Sciatic nerve (tissue), 2 donors: ENCODE measurements around the gene HDGFL3. TPM values are rescaled to one million over a fixed set of nuclear protein-coding genes. Genes with fewer than 3 reads are reported as not detected.
"Not testable (repeated sequence)": the region's sequence is repeated elsewhere in the genome, so short reads cannot be mapped to it uniquely, and the experiment has no call there.

Experiments used
- ATAC-seq: fragments of 200-7000 bp; cut with Tn5 transposase; one replicate; pipeline ENCODE4 v1.9.1; 2020; ENCODE audit warnings: mild to moderate bottlenecking, moderate library complexity
- DNase-seq: peaks from one replicate; pipeline ENCODE4 v3.0.0-alpha.2; 2020; ENCODE audit warnings: low spot score
- intact Hi-C: fragments of 100-400 bp; cut with DNase I; formaldehyde crosslinking; loops from one replicate; pipeline ENCODE4 v1.14.2; 2022
- total RNA-seq: library from RNA; stranded (reverse); fragmentation: NEBNext Ultra II Directional; extraction: Animal tissue kit (Norgen Biotek cat#: 25700); gene quantifications from one replicate; pipeline ENCODE4 v1.2.1, GENCODE V29; 2021
- donor health status: DM: no; HTN: no; CAD: no.
- donor health status: DM: no; HTN: no; CAD: no.

The HDGFL3 gene
- total RNA-seq, 1 donor from 2014 or later, result 53.8 TPM

GRCh38 chr15:83199288-83199687 is 8.3 kb downstream of the HDGFL3 start:
- ATAC-seq (no peak), DNase-seq (no peak)
- intact Hi-C loops, result no loop called here

- intact Hi-C loops, result no loop called here
- DNase-seq (no peak), ATAC-seq (no peak)
Measured at GRCh38 chr15:83198476-83198875, 9.1 kb downstream of the HDGFL3 start.

GRCh38 chr15:83194528-83194927 is 13.1 kb downstream of the HDGFL3 start:
- no peak for DNase-seq
- intact Hi-C loops, result no loop called here
- no peak for ATAC-seq

GRCh38 chr15:83193721-83194120 is 13.9 kb downstream of the HDGFL3 start:
- no peak for ATAC-seq
- intact Hi-C loops, result no loop called here
- no peak for DNase-seq

- no peak for ATAC-seq
- intact Hi-C loops, result no loop called here
- no peak for DNase-seq
Measured at GRCh38 chr15:83192742-83193141, 14.9 kb downstream of the HDGFL3 start.

GRCh38 chr15:83190450-83190849 is 17.2 kb downstream of the HDGFL3 start:
- DNase-seq, result no peak
- no peak for ATAC-seq
- intact Hi-C loops, result no loop called here

GRCh38 chr15:83185561-83185960 is 22.1 kb downstream of the HDGFL3 start:
- intact Hi-C loops, result no loop called here
- no peak for ATAC-seq
- DNase-seq, result no peak

- no peak for DNase-seq
- intact Hi-C loops, result no loop called here
- ATAC-seq, result no peak
Measured at GRCh38 chr15:83178869-83179325, 28.7 kb downstream of the HDGFL3 start.

GRCh38 chr15:83178390-83178789 is 29.2 kb downstream of the HDGFL3 start:
- intact Hi-C loops, result no loop called here

GRCh38 chr15:83174891-83175290 is 32.7 kb downstream of the HDGFL3 start:
- intact Hi-C loops, result no loop called here
- ATAC-seq, result no peak
- no peak for DNase-seq

More at GRCh38 chr15:83178390-83178789, 29.2 kb downstream of the HDGFL3 start:
- no peak for DNase-seq
- no peak for ATAC-seq

GRCh38 chr15:83170474-83171165 is 37.0 kb downstream of the HDGFL3 start:
- no peak for ATAC-seq
- DNase-seq, result no peak
- intact Hi-C loops, result no loop called here

GRCh38 chr15:83169576-83169975 is 38.0 kb downstream of the HDGFL3 start:
- DNase-seq, intact Hi-C loops, ATAC-seq: not testable (repeated sequence)

GRCh38 chr15:83166830-83167229 is 40.8 kb downstream of the HDGFL3 start:
- DNase-seq, result no peak
- ATAC-seq, result no peak
- intact Hi-C loops, result loop anchor here (2.0 kb wide), 1 partner anchor 22 kb away; no protein-coding TSS in a partner anchor

GRCh38 chr15:83166218-83166617 is 41.4 kb downstream of the HDGFL3 start:
- DNase-seq (no peak), ATAC-seq (no peak)
- intact Hi-C loops, result loop anchor here (2.0 kb wide), 1 partner anchor 21 kb away; no protein-coding TSS in a partner anchor

GRCh38 chr15:83164771-83165404 is 42.7 kb downstream of the HDGFL3 start:
- DNase-seq, result no peak
- no peak for ATAC-seq
- intact Hi-C loops, result no loop called here

GRCh38 chr15:83164111-83164770 is 43.4 kb downstream of the HDGFL3 start:
- intact Hi-C loops, result no loop called here
- DNase-seq (no peak), ATAC-seq (no peak)

GRCh38 chr15:83163032-83163431 is 44.6 kb downstream of the HDGFL3 start:
- DNase-seq (no peak), ATAC-seq (no peak)
- intact Hi-C loops, result no loop called here

- ATAC-seq (no peak), DNase-seq (no peak)
- intact Hi-C loops, result no loop called here
Measured at GRCh38 chr15:83160741-83161140, 46.9 kb downstream of the HDGFL3 start.

- ATAC-seq, result no peak
- intact Hi-C loops, result no loop called here
Measured at GRCh38 chr15:83158393-83158792, 49.2 kb downstream of the HDGFL3 start.

GRCh38 chr15:83155942-83156341 is 51.7 kb downstream of the HDGFL3 start:
- ATAC-seq (no peak), DNase-seq (no peak)
- intact Hi-C loops, result no loop called here

More at GRCh38 chr15:83158393-83158792, 49.2 kb downstream of the HDGFL3 start:
- DNase-seq, result no peak
